ENCODE data around the gene MSX1.

MSX1 gene

GRCh38 chr4:4874254-4874653 lies 14.8 kb downstream of the MSX1 start:
- Histone ChIP-seq H3K4me3 (ENCODE audit: low read depth in 1 of 2, low read length in 1 of 2) (no peak overlapping the region), H3K27ac (no peak overlapping the region), H3K9me3 (no peaks in the 10 kb centered on the region), H3K36me3 (no peaks in the 10 kb centered on the region), H3K4me1 (ENCODE audit: control insufficient read depth in 1 of 2, insufficient read depth in 1 of 2, low read depth in 1 of 2, low read length in 1 of 2) (no peaks in the 10 kb centered on the region), H3K27me3 (peaks cover 97% of the 10 kb centered on the region)
- TF ChIP-seq, protein P1, sequence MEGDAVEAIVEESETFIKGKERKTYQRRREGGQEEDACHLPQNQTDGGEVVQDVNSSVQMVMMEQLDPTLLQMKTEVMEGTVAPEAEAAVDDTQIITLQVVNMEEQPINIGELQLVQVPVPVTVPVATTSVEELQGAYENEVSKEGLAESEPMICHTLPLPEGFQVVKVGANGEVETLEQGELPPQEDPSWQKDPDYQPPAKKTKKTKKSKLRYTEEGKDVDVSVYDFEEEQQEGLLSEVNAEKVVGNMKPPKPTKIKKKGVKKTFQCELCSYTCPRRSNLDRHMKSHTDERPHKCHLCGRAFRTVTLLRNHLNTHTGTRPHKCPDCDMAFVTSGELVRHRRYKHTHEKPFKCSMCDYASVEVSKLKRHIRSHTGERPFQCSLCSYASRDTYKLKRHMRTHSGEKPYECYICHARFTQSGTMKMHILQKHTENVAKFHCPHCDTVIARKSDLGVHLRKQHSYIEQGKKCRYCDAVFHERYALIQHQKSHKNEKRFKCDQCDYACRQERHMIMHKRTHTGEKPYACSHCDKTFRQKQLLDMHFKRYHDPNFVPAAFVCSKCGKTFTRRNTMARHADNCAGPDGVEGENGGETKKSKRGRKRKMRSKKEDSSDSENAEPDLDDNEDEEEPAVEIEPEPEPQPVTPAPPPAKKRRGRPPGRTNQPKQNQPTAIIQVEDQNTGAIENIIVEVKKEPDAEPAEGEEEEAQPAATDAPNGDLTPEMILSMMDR (IDR thresholded peaks at IDR 0.05): no peak

DNA sequence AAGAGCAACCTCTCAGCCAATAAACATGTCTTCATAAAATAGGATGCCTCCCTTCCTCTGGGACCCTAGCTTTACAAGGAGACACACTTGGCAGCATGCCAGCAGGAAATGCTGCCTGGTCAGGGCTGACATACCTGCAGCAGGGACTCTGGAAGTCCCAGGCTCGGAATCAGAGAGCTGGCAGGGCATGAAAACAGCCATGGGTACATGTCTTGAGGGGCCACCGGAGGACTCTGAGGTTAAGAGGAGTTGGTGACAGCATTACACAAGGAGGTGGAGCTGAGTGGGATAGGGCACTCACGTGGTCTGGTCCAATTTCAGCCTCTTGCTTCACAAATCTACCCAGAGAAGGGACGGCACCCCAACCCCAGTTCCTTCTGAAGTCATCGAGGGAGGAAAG lies 15.7 kb downstream of the MSX1 start:
- Histone ChIP-seq H3K27me3 (peaks cover 97% of the 10 kb centered on the region), H3K27ac (no peak overlapping the region), H3K4me1 (ENCODE audit: control insufficient read depth in 1 of 2, insufficient read depth in 1 of 2, low read depth in 1 of 2, low read length in 1 of 2) (no peaks in the 10 kb centered on the region), H3K4me3 (ENCODE audit: low read depth in 1 of 2, low read length in 1 of 2) (no peak overlapping the region), H3K9me3 (no peaks in the 10 kb centered on the region), H3K36me3 (no peaks in the 10 kb centered on the region)
- TF ChIP-seq, protein P1 (IDR thresholded peaks at IDR 0.05): no peak

- H3K27me3 ChIP-seq: peaks cover 97% of the 10 kb centered on the region
- no peaks in the 10 kb centered on the region for H3K4me1 ChIP-seq (ENCODE audit: control insufficient read depth in 1 of 2, insufficient read depth in 1 of 2, low read depth in 1 of 2, low read length in 1 of 2)
- TF ChIP-seq, protein P1 (IDR thresholded peaks at IDR 0.05): no peak
- H3K27ac ChIP-seq: no peak overlapping the region
- no peak overlapping the region for H3K4me3 ChIP-seq (ENCODE audit: low read depth in 1 of 2, low read length in 1 of 2)
- H3K9me3 ChIP-seq: no peaks in the 10 kb centered on the region
- no peaks in the 10 kb centered on the region for H3K36me3 ChIP-seq
Observed at GRCh38 chr4:4875611-4876010, 16.1 kb downstream of the MSX1 start.

- H3K27me3 ChIP-seq: peaks cover 97% of the 10 kb centered on the region
- no peaks in the 10 kb centered on the region for H3K4me1 ChIP-seq (ENCODE audit: control insufficient read depth in 1 of 2, insufficient read depth in 1 of 2, low read depth in 1 of 2, low read length in 1 of 2)
- TF ChIP-seq, protein P1 (IDR thresholded peaks at IDR 0.05): no peak
- H3K27ac ChIP-seq: no peak overlapping the region
- H3K36me3 ChIP-seq: no peaks in the 10 kb centered on the region
- H3K9me3 ChIP-seq: no peaks in the 10 kb centered on the region
- no peak overlapping the region for H3K4me3 ChIP-seq (ENCODE audit: low read depth in 1 of 2, low read length in 1 of 2)
Observed at GRCh38 chr4:4876945-4877661, 17.6 kb downstream of the MSX1 start.

DNA sequence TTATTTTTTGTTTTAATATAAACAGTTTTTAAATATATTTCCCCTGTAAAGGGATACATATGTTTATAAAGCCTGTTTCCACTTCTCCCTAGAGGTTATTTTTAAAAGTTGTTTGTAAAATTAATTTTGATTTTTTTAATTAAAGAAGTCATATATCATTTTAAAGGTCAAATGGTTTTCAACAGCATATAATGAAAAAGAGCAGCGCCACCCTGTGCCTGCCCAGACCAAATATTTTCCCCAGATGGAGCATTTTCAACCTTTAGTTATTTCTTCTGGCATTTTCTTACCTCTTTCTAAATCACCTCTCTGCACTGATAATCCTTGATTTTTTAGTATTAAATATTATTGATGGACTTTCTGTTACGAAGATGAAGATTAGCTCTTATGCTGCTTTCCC lies 21.0 kb downstream of the MSX1 start:
- Histone ChIP-seq H3K27ac (no peak overlapping the region), H3K4me1 (ENCODE audit: control insufficient read depth in 1 of 2, insufficient read depth in 1 of 2, low read depth in 1 of 2, low read length in 1 of 2) (no peaks in the 10 kb centered on the region), H3K4me3 (ENCODE audit: low read depth in 1 of 2, low read length in 1 of 2) (no peak overlapping the region), H3K27me3 (peaks cover 94% of the 10 kb centered on the region), H3K9me3 (no peaks in the 10 kb centered on the region), H3K36me3 (no peaks in the 10 kb centered on the region)
- TF ChIP-seq, protein P1 (IDR thresholded peaks at IDR 0.05): no peak

Data from neutrophil (primary cell).